HL-60 (cell line): ENCODE data around the gene FERMT3.
A peak's percentile ranks its signal among the peaks of the same experiment; 100 is the strongest.

Experiments used
- DNase-seq, 2 experiments: peaks; one replicate each; pipeline ENCODE4 v3.0.0-alpha.2; 2010 to 2020; ENCODE audit warnings: low read depth in 1 of 2, low spot score in 1 of 2
- H3K27ac ChIP-seq: fragments of 250-450 bp; sonication (Bioruptor Pico); replicated peaks from 2 replicates; pipeline ENCODE4 v1.5.1; 2020; ENCODE audit warnings: mild to moderate bottlenecking, moderate library complexity
- H3K27me3 ChIP-seq: fragments of 250-450 bp; sonication (Bioruptor Pico); 2 replicates; pipeline ENCODE4 v1.5.1; 2021; ENCODE audit warnings: mild to moderate bottlenecking, moderate library complexity; ENCODE audit not compliant: insufficient read depth, poor library complexity, severe bottlenecking
- H3K4me3 ChIP-seq: replicated peaks from 2 replicates; pipeline ENCODE4 v1.5.1; 2011; ENCODE audit warnings: mild to moderate bottlenecking, control low read depth, low read length; ENCODE audit not compliant: insufficient read depth
- CTCF ChIP-seq: IDR thresholded peaks from one replicate; pipeline ENCODE4 v1.5.1; 2011; ENCODE audit warnings: low read length, control low read depth, inconsistent platforms; ENCODE audit not compliant: insufficient read depth
- GABPA ChIP-seq: IDR thresholded peaks from 2 replicates; pipeline ENCODE4 v1.6.1; 2012; ENCODE audit warnings: low read depth
- POLR2AphosphoS5 ChIP-seq: IDR thresholded peaks from 2 replicates; pipeline ENCODE4 v1.6.1; 2012; ENCODE audit warnings: low read depth
- REST ChIP-seq: IDR thresholded peaks from 2 replicates; pipeline ENCODE4 v1.6.1; 2012; ENCODE audit warnings: low read depth; ENCODE audit not compliant: insufficient replicate concordance
- SPI1 ChIP-seq: IDR thresholded peaks from 2 replicates; pipeline ENCODE4 v1.6.1; 2012; ENCODE audit warnings: low read depth, mild to moderate bottlenecking, borderline replicate concordance

Gene FERMT3

DNA sequence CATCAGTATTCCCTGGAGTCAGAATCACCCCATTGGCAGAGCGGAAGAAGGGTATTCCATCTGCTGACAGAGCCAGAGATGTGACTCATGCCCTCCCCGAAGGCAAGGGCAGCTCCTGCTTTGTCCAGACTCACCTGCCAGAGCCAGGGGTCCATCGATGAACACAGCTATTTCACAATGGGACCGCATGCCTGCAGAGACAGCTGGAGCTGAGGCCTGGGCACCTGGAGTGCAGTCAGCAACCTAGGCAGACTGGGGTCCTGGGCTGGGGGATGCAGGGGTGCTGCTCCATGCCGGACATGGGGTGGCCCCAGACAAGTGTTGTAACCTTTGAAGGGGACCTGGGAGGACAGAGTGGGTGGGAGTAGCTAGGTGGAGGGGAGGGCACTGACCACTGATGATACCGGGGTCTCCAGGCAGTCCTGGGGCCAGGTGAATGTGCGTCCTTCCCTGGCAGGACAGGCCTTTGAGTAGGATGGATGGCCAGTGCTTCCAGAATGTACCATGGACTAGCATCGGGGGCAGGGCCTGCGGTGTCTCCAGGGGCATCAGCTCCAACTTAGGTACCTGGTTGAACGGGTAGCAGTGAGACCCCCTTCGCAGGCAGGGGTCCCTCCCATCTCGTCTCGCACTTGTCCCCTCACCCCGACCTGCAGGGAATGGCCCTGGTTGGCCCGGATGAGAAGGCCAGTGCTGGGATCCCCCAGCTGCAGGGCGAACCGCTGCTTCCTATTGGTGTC lies 17.8 kb downstream of the FERMT3 start:
- peak overlapping the region; percentile 78 for H3K27ac ChIP-seq
- DNase-seq, result no peak
- no peak overlapping the region for H3K4me3 ChIP-seq
- no peaks in the 10 kb centered on the region for H3K27me3 ChIP-seq
- TF ChIP-seq POLR2AphosphoS5, result peak; percentile 65
- no peak for TF ChIP-seq REST

- TF ChIP-seq REST, result no peak
- peak; percentile 70 for TF ChIP-seq SPI1
- Histone ChIP-seq H3K4me3 (peak overlapping the region; percentile 71), H3K27me3 (no peaks in the 10 kb centered on the region), H3K27ac (peak overlapping the region; percentile 78)
- DNase-seq, result peak in 1 of 2 experiments; percentile 26
Measured at GRCh38 chr11:64224891-64225607, 18.5 kb downstream of the FERMT3 start.

DNA sequence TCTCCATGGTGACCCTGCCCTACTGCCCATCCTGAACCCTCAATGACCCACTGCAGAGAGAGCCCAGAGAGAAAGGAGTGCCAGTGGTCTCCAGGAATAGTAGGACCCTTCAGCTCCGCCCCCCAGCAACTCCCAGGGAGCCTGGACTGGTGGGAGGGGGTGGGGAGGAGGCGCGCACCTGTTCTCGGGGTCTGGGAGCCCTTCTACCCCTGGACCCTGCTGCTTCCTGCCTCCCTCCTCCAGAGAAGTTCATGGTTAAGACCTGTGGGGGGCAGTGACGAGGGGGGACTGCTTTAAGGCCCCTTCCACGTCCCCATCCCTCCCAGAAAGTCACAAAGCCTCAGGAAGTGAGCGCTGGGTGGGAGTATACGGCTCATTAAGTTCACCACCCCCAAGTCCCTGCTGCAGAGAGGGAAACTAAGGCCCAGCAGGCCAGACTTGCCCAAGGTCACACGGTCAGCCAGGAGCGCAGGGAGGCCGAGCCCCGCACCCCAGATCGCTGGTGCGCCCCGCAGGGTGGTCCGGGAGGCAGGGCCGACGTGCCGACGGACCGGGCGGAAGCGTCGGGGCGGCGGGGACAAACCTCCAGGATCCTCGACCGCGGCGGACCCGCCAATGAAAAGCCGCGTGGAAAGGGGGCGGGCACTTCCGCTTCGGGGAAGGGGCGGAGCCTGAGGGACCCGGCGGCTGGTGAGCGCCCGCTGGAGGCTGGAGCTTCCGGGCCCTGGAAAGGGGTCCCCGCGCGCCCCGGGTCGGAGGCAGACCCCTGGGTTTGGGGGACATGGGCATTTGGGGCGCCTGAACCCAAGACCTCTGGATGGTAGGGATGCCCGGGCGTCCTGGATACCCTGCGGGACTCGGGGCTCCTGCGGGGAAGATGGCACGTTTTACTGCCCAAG lies 19.3 kb downstream of the FERMT3 start, which contains the start of the genes NUDT22 and TRPT1:
Gene NUDT22, plus strand, starts transcription at position 667 of the 899 bp plus-strand sequence. CDS start 379 bp downstream, outside the sequence.
Gene TRPT1, minus strand, starts transcription at position 579 of the 899 bp plus-strand sequence. Its CDS starts 326 bp downstream, at position 253.
- peak; percentile 85 to 92 for DNase-seq
- Histone ChIP-seq H3K27ac (peak within 1 kb of the TSS; percentile 78), H3K4me3 (peak within 1 kb of the TSS; percentile 71), H3K27me3 (no peaks in the 10 kb centered on the region)
- peak; percentile 19 for TF ChIP-seq CTCF
- TF ChIP-seq SPI1, result peak; percentile 91
- peak; percentile 77 for TF ChIP-seq GABPA
- no peak for TF ChIP-seq REST
- peak; percentile 58; the same call in 1 of the 2 replicates for TF ChIP-seq POLR2AphosphoS5
